Measurements from ENCODE around the gene IL1RAPL1. TPM values are rescaled to one million over a fixed set of nuclear protein-coding genes. Genes with fewer than 3 reads are reported as not detected.

IL1RAPL1 gene
- total RNA-seq, 1 donor from 2014 or later = 0.16 TPM

- no peak overlapping the region for H3K27ac Mint-ChIP-seq (ENCODE audit: unreplicated experiment)
- Histone ChIP-seq H3K9ac (ENCODE audit: low read length) (no peak overlapping the region), H3K27ac (ENCODE audit: low read depth, low read length) (no peak overlapping the region), H3K9me3 (ENCODE audit: insufficient read depth, low read depth, low read length) (no peaks in the 10 kb centered on the region), H2AFZ (ENCODE audit: low read depth, low read length) (no peak overlapping the region), H3K27me3 (ENCODE audit: insufficient read depth, low read length) (no peaks in the 10 kb centered on the region), H3K4me3 (ENCODE audit: insufficient read depth, low read depth, low read length) (no peak overlapping the region), H4K20me1 (ENCODE audit: insufficient read depth, low read length) (no peaks in the 10 kb centered on the region), H3K79me2 (ENCODE audit: insufficient read depth, low read length) (no peaks in the 10 kb centered on the region), H3K36me3 (ENCODE audit: insufficient read depth, low read length) (no peaks in the 10 kb centered on the region), H3K4me1 (ENCODE audit: insufficient read depth, low read length) (no peaks in the 10 kb centered on the region), H3K4me2 (ENCODE audit: low read length) (no peak overlapping the region)
- DNase-seq (ENCODE audit: low read depth) (no peak), FAIRE-seq (no peak)
- no peak overlapping the region for H3K4me3 Mint-ChIP-seq (ENCODE audit: unreplicated experiment)
- no peaks in the 10 kb centered on the region for H3K9me3 Mint-ChIP-seq (ENCODE audit: unreplicated experiment)
- TF ChIP-seq CTCF (IDR thresholded peaks at IDR 0.05; ENCODE audit: insufficient read depth, low read depth, low read length) = no peak
- no peak for TF ChIP-seq EZH2 (IDR thresholded peaks at IDR 0.05; ENCODE audit: insufficient read depth, low read length)
- H3K36me3 Mint-ChIP-seq (ENCODE audit: low read depth, unreplicated experiment) = no peaks in the 10 kb centered on the region
- H3K27me3 Mint-ChIP-seq (ENCODE audit: low read depth, unreplicated experiment) = no peaks in the 10 kb centered on the region
- no peaks in the 10 kb centered on the region for H3K4me1 Mint-ChIP-seq (ENCODE audit: low read depth, unreplicated experiment)
These were observed 455.1 kb downstream of the IL1RAPL1 start for GRCh38 chrX:29042341-29042740.

GRCh38 chrX:29043746-29044145 lies 456.5 kb downstream of the IL1RAPL1 start:
- Histone ChIP-seq H3K36me3 (ENCODE audit: insufficient read depth, low read length) (no peaks in the 10 kb centered on the region), H3K4me3 (ENCODE audit: insufficient read depth, low read depth, low read length) (no peak overlapping the region), H3K9ac (ENCODE audit: low read length) (no peak overlapping the region), H2AFZ (ENCODE audit: low read depth, low read length) (no peak overlapping the region), H3K4me2 (ENCODE audit: low read length) (no peak overlapping the region), H4K20me1 (ENCODE audit: insufficient read depth, low read length) (no peaks in the 10 kb centered on the region), H3K79me2 (ENCODE audit: insufficient read depth, low read length) (no peaks in the 10 kb centered on the region), H3K4me1 (ENCODE audit: insufficient read depth, low read length) (no peaks in the 10 kb centered on the region), H3K9me3 (ENCODE audit: insufficient read depth, low read depth, low read length) (no peaks in the 10 kb centered on the region), H3K27me3 (ENCODE audit: insufficient read depth, low read length) (no peaks in the 10 kb centered on the region), H3K27ac (ENCODE audit: low read depth, low read length) (no peak overlapping the region)
- H3K27ac Mint-ChIP-seq (ENCODE audit: unreplicated experiment) = no peak overlapping the region
- H3K4me1 Mint-ChIP-seq (ENCODE audit: low read depth, unreplicated experiment) = no peaks in the 10 kb centered on the region
- H3K36me3 Mint-ChIP-seq (ENCODE audit: low read depth, unreplicated experiment) = no peaks in the 10 kb centered on the region
- DNase-seq (ENCODE audit: low read depth) = no peak
- no peaks in the 10 kb centered on the region for H3K27me3 Mint-ChIP-seq (ENCODE audit: low read depth, unreplicated experiment)
- no peaks in the 10 kb centered on the region for H3K9me3 Mint-ChIP-seq (ENCODE audit: unreplicated experiment)
- H3K4me3 Mint-ChIP-seq (ENCODE audit: unreplicated experiment) = no peak overlapping the region
- TF ChIP-seq EZH2 (IDR thresholded peaks at IDR 0.05; ENCODE audit: insufficient read depth, low read length) (no peak), CTCF (IDR thresholded peaks at IDR 0.05; ENCODE audit: insufficient read depth, low read depth, low read length) (no peak)
- peak; percentile 43 for FAIRE-seq

DNA sequence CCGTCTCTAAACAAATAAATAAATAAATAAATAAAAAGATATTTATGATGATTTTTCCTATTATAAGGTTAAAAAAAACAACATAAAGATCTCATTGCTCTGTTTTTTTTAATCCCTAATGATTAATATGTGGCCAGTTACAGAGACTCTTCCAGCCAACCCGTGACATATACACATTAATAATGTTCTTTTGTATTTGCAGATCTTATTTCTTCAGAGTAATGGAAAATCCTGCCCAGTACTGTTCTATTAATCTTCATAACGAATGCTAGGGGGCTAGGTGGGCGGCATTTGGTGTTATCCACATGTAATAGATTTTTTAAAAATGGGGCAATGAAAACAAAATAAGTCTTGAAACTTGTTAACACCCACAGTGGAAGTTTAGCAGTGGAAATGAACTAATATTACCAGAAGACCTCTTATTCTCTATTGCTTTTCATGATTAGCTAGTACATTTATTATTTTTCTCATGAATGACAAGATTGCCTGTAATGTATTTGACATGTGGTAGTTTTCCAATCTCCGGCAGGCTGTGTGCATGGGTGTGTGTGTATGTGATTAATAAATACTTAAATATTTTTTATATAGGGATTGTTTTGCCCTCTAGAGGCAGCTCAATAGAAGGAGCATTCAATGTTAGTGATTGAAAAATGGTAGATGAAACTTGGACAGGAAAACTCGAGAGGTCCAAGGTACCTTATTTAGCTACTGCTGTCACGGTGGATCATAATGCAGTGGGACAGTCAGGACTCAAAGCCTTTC lies 457.4 kb downstream of the IL1RAPL1 start:
- no peak for DNase-seq (ENCODE audit: low read depth)
- H3K9me3 ChIP-seq (ENCODE audit: insufficient read depth, low read depth, low read length) = no peaks in the 10 kb centered on the region
- H3K79me2 ChIP-seq (ENCODE audit: insufficient read depth, low read length) = no peaks in the 10 kb centered on the region
- no peak overlapping the region for H3K27ac ChIP-seq (ENCODE audit: low read depth, low read length)
- no peak overlapping the region for H3K27ac Mint-ChIP-seq (ENCODE audit: unreplicated experiment)
- H3K4me1 ChIP-seq (ENCODE audit: insufficient read depth, low read length) = no peaks in the 10 kb centered on the region
- H4K20me1 ChIP-seq (ENCODE audit: insufficient read depth, low read length) = no peaks in the 10 kb centered on the region
- H3K9ac ChIP-seq (ENCODE audit: low read length) = no peak overlapping the region
- H2AFZ ChIP-seq (ENCODE audit: low read depth, low read length) = no peak overlapping the region
- no peaks in the 10 kb centered on the region for H3K9me3 Mint-ChIP-seq (ENCODE audit: unreplicated experiment)
- no peak overlapping the region for H3K4me3 ChIP-seq (ENCODE audit: insufficient read depth, low read depth, low read length)
- no peaks in the 10 kb centered on the region for H3K36me3 Mint-ChIP-seq (ENCODE audit: low read depth, unreplicated experiment)
- H3K27me3 Mint-ChIP-seq (ENCODE audit: low read depth, unreplicated experiment) = no peaks in the 10 kb centered on the region
- H3K27me3 ChIP-seq (ENCODE audit: insufficient read depth, low read length) = no peaks in the 10 kb centered on the region
- TF ChIP-seq EZH2 (IDR thresholded peaks at IDR 0.05; ENCODE audit: insufficient read depth, low read length) (no peak), CTCF (IDR thresholded peaks at IDR 0.05; ENCODE audit: insufficient read depth, low read depth, low read length) (peak; percentile 25)
- no peaks in the 10 kb centered on the region for H3K4me1 Mint-ChIP-seq (ENCODE audit: low read depth, unreplicated experiment)
- H3K4me3 Mint-ChIP-seq (ENCODE audit: unreplicated experiment) = no peak overlapping the region
- no peaks in the 10 kb centered on the region for H3K36me3 ChIP-seq (ENCODE audit: insufficient read depth, low read length)
- FAIRE-seq = peak; percentile 64
- no peak overlapping the region for H3K4me2 ChIP-seq (ENCODE audit: low read length)
